Stimulated activated CD4-positive, alpha-beta T cell treated with anti-CD3 and anti-CD28 coated beads, Interleukin-1b, Interleukin-23, amount 100 ng/mL, for 48 hours (primary cell): ENCODE measurements around the gene GKN1.

Experiments
- DNase-seq: peaks from one replicate; pipeline ENCODE4 v3.0.0-alpha.2; 2020

GKN1 gene

DNA sequence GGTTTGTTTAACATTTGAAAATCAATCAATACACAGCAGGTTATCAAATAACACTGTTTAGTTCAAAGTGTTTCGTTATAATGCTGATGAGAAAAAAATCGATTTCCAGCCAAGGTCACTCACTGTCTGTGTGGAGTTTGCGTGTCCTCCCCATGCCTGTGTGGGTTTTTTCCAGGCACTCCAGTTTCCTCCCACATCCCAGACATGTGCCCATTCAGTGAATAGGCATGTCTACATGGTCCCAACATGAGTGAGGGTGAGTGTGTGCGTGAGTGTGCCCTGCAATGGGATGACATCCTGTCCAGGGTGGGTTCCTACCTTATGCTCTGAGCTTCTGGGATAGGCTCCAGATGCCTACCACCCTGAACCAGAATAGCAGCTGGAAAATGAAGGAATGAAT lies 13.1 kb upstream of the GKN1 start:
- no peak for DNase-seq

DNA sequence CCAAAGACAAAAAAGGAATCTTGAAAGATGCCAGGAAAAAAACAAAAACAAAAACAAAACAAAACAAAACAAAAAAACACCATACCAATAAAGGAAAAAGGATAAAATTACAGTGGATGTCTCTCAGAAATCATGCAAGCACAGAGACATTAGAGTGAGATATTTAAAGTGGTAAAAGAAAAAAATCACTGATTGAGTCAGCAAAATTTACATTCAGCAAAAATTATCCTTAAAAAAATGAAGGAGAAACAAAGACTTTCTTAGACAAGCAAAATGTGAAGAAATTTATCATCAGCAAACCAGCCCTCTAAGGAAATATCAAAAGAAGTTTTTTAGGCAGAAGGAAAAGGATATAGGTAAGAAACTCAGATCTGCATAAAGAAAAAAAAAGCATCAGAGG lies 10.2 kb upstream of the GKN1 start:
- no peak for DNase-seq

DNA sequence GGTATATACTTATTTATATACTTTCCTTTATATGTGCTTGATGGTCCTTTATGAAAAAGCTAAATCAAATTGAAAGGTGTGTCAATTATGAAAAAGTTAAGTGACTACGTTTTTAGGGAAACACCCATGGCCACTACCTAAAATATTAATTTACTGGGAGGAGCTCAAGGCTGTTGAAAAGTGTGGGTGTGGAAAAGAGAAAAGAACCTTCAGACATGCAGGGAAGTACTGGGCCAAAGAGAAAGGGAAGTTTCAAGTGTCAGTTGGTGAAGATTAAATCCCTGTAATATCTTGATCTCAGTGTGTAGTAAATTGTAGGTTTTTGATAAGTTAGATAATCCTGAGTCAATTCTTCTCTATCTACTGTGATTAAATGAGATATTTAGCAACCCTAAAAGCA lies 6.2 kb upstream of the GKN1 start:
- DNase-seq = no peak

DNA sequence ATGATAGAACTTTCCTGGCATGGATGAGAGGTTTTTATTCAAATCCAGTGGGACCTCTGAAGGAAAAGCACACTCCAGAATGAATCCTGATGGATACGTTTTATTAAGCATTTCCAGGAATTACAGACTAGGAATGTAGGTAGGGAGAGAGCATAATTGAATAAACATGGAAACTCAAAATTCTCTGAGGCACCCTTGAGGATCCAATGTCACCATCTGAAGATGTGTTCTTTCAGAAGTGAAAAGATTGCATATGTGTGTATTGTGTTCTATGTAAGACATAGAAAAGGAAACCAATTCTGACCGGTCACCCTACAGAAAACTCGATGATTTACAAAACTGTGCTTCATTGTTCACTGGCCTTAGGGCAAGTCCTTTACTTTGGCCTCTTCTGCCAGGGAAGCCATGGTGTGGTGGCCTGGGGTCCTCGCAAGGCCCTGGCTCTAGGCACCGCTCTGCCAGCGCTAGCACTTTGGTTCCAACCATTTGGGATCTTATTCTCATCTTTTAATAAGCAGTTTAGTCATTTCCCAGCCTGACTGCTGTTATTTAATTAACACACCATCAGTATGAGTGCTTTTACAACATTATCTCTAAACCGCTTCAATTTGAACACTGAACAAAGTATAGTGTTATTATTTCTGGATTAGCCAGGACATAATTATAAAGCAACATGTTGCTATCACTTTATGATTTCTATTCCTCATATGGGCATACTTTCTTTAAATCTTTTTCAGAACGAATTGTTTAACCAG lies 4.5 kb upstream of the GKN1 start:
- no peak for DNase-seq

DNA sequence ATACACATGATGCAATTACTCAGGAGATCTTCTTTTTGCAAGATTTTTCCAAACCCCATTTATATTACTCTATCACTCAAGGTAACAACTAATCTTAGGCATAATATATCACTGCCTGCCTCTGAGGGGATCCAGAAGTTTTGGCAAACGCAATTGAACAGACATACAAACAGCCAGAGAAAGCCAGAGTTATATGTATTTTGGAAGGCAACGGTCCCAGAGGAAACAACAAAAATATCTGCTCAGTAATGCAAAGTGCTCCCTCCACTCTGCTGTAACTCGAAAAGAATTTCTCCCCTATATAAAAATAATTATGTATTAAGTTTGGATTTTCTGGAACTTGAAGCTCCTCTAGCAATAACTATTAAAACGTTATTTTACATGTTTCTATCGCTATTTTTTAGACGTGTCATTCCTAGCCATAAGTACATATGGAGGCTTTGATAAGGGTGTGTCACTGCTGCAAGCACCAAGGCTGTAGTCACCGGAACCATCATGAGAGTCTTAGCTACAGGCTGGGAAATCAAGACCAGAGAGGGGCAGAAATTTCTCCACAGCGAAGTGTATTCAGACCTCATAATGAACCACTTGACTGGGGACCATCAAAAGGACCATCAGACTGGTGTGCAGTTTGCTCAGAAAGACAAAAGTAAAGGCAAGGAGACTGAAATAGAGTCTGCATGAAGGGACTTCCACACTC lies 3.7 kb upstream of the GKN1 start:
- DNase-seq = no peak

DNA sequence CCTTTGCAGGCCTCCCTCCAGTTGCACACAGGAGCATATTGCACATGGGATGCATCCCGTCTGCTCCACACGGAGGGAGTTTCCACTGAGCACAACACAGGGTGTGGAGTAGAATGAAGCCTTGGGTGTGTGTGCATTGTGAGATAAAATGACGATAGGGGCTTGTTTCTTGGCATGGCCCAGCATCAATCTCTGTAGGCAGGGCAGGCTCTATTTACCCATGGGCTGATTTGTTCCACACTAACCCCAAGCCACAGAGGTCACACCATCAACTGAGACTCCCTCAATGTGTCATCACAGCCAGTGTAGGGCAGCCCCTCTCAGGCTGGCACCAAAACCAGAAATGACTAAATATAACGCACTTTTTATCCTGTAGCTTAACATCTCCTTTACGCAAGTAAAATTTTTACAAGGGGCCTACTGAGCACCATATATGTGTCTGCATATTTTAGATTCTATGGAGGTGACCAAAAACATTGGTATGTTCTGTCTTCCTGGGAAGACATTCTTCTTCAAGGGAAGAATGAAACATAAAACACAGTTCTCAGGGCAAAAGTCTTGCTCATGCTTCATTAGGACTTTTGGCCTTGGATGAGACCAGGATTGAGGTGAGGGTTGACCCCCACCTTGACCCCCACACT lies 2.7 kb upstream of the GKN1 start:
- DNase-seq = peak; percentile 8

DNA sequence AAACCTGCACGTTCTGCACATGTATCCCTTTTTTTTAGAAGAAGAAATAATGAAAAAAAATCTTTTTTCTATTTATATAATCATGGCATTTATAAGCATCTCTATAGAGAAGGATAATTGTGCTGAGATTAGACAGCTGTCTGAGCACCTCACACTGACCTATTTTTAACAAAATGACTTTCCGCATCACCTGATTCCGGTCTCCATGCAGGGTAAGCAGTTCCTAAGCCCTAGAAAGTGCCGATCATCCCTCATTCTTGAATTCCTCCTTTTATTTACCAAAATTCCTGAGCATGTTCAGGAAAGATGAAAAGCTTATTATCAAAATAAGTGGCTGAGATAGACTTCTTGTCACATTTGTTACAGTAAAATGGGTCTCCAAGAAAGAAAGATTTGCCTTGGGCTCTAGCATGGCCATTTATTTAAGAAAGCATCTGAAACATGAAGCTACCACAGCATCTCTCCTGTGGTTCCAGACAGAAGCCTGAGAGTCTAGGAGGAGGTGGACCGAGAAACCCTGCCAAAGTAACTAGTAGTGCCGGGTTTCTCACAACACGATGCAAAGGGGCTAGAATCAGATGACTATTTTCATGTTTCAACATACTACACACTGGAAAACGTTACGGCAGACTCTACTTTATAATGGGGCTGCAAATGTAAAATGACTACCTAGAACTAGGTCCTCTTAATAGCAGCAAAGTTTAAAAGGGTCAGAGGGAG lies 670 bp downstream of the GKN1 start:
- DNase-seq = no peak

DNA sequence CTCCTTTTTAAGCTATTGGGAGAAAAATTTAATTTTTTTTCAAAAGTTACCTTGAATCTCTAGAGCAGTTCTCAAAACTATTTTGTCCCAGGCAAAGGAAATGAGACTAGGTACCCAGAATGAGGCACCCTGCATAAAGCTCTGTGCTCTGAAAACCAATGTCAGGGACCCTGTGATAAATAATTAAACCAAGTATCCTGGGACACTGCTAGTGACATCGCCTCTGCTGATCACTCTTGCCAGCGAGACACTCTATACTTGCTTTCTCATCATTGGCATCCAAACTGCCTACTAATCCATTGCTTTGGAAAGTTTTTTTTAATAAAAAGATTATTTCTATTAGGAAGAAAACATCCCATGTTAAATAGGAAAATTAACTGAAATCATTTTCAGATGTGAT lies 1.4 kb downstream of the GKN1 start:
- no peak for DNase-seq

DNA sequence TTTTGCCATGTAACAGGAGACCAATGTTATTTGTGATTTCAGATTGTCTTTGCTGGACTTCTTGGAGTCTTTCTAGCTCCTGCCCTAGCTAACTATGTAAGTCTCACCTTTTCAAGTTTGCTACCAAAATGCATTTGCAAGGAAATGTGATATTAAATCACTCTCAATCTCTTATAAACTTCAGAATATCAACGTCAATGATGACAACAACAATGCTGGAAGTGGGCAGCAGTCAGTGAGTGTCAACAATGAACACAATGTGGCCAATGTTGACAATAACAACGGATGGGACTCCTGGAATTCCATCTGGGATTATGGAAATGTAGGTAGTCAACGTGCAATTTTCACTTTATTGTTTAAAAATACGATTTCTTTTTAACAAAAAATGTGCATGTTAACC lies 3.0 kb downstream of the GKN1 start:
- DNase-seq = no peak

DNA sequence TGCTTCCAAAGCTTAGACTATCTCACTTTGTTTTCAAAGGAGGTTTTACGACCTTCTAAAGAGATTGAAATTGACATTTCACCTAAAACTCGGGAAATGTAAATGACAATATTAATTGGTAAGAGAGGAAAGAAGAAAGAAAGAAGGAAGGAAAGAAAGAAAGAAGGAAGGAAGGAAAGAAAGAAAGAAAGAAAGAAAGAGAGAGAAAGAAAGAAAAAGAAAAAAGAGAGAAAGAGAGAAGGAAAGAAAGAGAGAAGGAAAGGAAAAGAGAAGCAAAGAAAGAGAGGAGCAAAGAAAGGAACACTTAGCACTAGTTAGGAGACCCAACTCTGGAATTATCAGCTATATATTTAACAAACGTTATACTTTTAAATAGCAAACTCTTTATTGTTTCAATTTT lies 3.7 kb downstream of the GKN1 start:
- no peak for DNase-seq

DNA sequence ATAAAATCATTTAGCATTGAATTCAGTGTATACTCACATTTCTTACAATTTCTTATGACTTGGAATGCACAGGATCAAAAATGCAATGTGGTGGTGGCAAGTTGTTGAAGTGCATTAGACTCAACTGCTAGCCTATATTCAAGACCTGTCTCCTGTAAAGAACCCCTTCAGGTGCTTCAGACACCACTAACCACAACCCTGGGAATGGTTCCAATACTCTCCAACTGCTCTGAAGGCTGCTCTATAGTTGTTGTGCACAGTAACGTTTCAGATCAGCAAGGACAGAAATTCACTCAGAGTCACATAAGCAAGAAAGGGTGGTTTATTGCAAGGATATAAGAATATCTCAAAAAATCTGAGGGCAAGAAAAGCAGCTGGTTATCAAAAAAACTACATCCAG lies 6.5 kb downstream of the GKN1 start:
- DNase-seq = no peak

DNA sequence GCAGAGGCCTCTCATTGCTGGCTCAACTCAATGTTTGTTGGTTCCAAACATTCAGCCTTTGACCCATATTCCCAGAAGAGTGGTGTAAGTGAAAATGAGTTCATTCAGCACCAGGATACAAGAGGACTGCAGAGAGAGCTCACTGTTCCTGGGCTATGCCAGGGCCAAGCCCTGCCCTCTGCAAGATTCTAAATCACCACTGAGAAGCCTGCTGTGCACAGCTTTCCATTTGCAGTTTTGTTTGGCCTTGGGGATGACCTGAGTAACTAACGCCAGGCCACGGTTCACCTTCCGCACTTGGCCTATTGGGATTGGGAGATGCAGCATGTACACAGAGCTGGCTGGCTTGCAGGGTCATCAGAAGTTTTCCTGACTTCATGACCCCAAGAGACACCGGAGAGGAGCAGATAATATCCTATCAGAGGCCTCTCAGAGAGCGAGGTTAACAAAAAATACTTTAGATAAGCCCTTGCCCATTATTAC lies 12.6 kb downstream of the GKN1 start:
- DNase-seq = no peak

DNA sequence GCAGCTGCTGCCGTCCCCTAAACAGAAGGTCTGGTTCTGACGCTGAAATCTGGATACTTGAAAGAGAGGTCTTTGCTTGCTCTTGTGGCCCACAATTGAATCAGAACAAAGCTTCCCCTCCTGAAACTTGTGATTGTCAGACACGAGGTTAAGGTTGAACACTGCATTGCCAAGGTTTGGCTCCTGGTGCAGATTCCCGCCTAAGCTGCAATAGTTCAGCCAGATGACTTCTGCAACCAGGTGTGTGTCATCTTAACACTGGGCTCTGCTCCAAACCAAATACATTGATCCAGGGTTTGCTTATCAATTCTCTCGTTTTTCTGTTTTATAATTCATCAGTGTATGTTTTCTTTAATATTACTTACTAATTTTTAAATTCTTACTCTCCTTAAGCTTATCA lies 14.6 kb downstream of the GKN1 start:
- DNase-seq = no peak

DNA sequence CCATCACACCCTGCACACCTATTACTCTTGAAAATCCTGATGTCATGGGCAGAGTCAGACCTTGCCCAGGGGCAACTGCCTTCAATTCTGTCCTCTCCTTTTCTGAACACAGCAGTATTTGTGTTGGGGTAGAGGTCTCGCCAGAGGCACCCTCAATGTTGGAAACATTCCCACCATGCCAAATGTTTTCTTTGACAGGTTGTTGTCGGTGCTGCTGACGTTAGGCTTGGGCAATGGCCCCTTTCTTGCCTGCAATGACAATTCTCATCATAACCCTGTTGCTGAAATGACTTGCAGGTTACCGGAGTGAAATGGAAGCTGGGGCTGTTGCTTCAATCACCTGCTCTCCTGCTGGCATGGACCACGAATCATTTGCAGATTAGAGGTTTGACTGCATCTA lies 17.9 kb downstream of the GKN1 start:
- no peak for DNase-seq

DNA sequence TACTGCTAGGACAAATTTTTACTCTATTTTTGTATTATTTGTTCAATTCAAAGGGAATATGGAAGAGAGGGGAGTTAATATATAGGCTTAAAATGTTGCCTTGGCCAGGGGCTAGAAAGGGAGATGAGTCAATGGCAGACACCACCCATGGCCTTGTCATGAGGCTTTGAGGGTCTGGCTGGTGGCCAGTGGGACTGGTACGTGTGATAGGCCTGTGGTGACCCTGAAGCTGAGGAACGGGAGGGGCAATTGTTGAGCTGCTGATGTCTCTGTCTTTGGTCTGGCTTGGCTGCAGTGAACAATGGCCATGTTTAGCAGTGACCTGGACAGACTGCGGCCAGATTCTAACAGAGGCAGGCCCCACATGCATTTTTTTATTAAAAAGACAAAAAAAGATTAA lies 18.5 kb downstream of the GKN1 start:
- no peak for DNase-seq

DNA sequence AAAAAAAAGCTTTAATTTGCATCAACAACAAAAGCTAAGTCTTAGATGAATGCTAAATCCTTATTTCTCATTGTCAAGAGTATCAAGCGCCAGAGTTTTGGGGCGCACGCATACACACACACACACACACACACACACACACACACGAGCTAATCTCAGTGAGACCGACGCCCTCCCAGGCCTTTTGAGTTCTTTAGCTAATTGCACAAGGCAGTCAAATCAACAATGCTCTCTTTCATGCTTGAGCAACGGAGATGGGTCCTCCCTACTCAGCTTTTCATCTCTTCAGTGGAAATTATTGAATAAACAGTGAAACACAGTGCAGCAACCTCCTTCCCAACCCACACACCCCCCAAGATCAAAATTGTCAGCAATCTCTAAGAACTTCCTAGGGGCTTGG lies 19.2 kb downstream of the GKN1 start:
- no peak for DNase-seq

DNA sequence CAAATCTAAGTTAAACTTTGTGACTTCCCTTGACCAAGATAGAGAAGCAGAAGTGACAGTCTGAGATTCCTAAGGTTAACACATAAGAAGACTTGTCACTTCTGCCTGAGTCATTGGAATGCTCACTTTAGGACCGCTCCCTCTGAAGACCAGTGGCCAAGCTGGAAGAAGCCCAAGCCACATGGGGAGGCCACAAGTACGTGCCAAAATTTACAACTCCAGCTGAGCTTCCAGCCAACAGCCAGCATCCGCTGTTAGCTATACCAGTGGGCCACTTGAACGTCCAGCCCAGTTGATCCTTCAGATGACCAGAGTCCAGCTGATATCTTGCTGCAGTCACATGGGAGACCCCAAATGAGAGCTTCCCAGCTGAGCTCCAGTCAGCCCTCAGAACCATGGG lies 20.4 kb downstream of the GKN1 start:
- DNase-seq = no peak

DNA sequence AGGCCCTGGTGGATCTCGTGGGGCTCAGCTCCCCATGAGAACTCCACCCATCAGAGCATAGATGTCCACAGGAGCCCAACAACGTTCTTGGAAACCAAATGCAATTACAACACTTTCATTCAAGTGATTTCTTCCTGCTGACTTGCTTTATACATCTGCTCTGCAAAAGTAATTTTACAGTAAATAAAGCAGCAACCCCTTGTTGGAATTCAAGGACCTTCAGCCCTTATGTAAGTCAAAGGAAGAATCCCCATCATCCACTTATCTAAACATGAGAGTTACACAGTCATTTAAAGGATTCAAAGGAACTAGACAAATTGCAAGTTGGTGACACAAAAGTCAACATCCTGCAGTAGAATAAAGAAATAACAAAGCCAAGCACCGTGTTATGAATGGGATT lies 21.5 kb downstream of the GKN1 start:
- no peak for DNase-seq

DNA sequence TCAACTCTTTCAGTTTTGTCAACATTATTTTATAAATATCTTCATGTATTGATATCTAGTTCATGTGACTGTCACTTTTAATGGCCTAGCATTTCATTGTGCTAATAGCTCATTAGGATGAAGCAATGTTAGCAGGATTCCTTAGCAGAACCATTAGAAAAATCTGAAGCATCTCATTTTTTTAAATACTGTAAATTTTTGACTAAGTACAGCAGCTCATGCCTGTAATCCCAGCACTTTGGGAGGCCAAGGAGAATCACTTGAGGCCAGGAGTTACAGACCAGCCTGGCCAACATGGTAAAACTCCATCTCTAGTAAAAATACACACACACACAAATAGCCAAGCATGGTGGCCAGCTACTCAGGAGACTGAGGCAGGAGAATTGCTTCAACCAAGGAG lies 23.0 kb downstream of the GKN1 start:
- no peak for DNase-seq

DNA sequence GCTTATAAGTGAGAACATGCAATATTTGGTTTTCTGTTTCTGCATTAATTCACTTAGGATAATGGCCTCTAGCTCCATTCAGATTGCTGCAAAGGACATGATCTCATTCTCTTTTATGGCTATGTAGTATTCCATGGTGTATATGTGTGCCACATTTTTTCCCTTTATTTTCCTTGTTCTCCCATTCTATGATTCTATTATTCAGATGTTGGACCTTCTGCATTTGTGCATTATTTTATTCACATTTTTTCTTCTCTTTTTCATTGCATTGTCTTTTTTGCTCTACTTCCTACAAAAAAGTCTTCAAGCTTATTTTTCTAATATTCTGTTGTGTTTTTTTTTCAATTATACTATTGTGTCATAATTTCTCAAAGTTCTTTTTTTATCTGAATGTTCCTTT lies 27.4 kb downstream of the GKN1 start:
- DNase-seq = no peak

DNA sequence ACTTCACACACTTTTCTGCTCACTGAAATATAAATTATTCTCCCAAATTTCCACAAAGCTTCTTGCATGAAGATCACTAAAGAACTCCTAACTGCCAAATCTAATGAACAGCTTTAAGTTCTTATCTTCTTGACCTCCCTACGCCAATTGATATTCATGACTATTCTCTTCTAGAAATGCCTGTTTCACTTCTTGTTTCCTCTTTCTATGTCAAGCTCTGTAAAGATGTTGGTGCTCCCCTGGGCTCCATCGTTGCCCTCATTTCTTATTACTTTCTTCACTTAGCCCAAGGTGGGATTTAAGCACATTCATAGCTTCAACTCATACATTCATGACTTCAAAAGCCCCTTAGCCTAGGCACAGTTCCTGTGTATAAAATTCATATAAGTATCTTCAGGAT lies 29.3 kb downstream of the GKN1 start:
- DNase-seq = no peak

DNA sequence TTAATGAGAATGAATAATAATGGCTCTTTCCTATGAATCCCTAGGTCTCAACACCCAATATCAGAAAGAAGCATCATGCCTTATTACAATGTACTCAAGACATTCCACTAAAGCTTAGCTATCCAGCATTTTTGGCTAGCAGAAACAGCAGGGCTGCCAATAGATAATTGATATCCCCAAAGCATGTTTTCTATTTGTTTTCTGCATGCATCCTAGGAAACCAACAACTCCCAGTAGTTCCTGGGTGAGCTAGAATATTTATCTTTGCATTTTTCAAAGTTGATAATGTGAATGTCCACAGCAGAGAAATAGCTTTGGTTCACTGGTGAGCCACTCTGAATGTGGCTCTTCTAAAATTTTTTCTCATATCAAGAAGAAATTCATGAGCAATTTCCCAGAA lies 32.7 kb downstream of the GKN1 start:
- DNase-seq = no peak

DNA sequence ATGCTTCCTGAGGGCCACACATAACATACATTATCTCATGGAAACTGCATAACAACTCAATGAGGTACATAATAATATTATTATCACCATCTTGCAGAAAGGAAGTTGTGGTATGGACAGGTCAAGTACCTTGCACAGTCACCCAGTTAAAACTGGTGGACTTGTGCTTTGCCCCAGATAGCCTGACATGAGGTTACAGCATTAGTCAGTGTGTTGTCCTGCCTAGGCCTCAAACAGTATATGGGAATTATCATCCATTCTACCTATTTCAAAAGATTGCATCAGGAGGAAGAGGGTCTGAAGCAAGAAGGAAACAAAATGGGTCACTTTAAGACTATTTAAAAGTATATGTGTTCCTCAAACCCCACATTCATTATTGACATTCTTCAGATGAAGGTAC lies 33.2 kb downstream of the GKN1 start:
- DNase-seq = no peak
